CD4-positive, alpha-beta T cell treated with Interleukin-15 for 1 hour (primary cell): ENCODE measurements around the gene EPHA3.

ENCODE experiments used
- DNase-seq: peaks from one replicate; pipeline ENCODE4 v3.0.0-alpha.2; 2020

The EPHA3 gene

GRCh38 chr3:89474333-89475130 is 367.1 kb downstream of the EPHA3 start:
- DNase-seq, result no peak

GRCh38 chr3:89488800-89489580 is 381.6 kb downstream of the EPHA3 start:
- no peak for DNase-seq

GRCh38 chr3:89490129-89490528 is 382.7 kb downstream of the EPHA3 start:
- DNase-seq, result no peak

- no peak for DNase-seq
Observed at GRCh38 chr3:89494734-89495133, 387.3 kb downstream of the EPHA3 start.

GRCh38 chr3:89503891-89504391 is 396.5 kb downstream of the EPHA3 start:
- DNase-seq, result no peak

GRCh38 chr3:89504432-89504831 is 397.0 kb downstream of the EPHA3 start:
- DNase-seq, result no peak

- DNase-seq, result no peak
Observed at GRCh38 chr3:89506462-89507103, 399.2 kb downstream of the EPHA3 start.

GRCh38 chr3:89521328-89521727 is 413.9 kb downstream of the EPHA3 start:
- no peak for DNase-seq

- no peak for DNase-seq
Observed at GRCh38 chr3:89522155-89522554, 414.7 kb downstream of the EPHA3 start.

GRCh38 chr3:89525609-89526008 is 418.2 kb downstream of the EPHA3 start:
- DNase-seq, result no peak

GRCh38 chr3:89527736-89528305 is 420.4 kb downstream of the EPHA3 start:
- no peak for DNase-seq
